ACC112 (cell line): ENCODE data around the gene SLC12A1.
"Not testable (repeated sequence)": the region's sequence is repeated elsewhere in the genome, so short reads cannot be mapped to it uniquely, and the experiment has no call there.

Experiments
- H2AFZ ChIP-seq: fragments of 200-600 bp; sonication (generic); one replicate; pipeline ENCODE4 v1.6.0; 2017; ENCODE audit warnings: antibody characterized with exemption, low read length; ENCODE audit not compliant: unreplicated experiment
- H3K27ac ChIP-seq: fragments of 200-600 bp; sonication (generic); 2 replicates; pipeline ENCODE4 v1.5.1; 2014; ENCODE audit warnings: low read depth, mild to moderate bottlenecking, antibody characterized with exemption, low read length, moderate library complexity
- H3K27me3 ChIP-seq: fragments of 200-600 bp; sonication (generic); 2 replicates; pipeline ENCODE4 v1.6.1; 2014; ENCODE audit warnings: mild to moderate bottlenecking, antibody characterized with exemption, low read length, moderate library complexity, mixed read lengths; ENCODE audit not compliant: insufficient read depth
- H3K36me3 ChIP-seq: fragments of 200-600 bp; sonication (generic); 2 replicates; pipeline ENCODE4 v1.6.1; 2016; ENCODE audit warnings: mild to moderate bottlenecking, antibody characterized with exemption, low read length, moderate library complexity, mixed read lengths; ENCODE audit not compliant: insufficient read depth
- H3K4me1 ChIP-seq: fragments of 200-600 bp; sonication (generic); one replicate; pipeline ENCODE4 v1.6.1; 2016; ENCODE audit warnings: low read length, mixed read lengths; ENCODE audit not compliant: insufficient read depth, unreplicated experiment, control insufficient read depth
- H3K4me3 ChIP-seq: fragments of 200-600 bp; sonication (generic); 2 replicates; pipeline ENCODE4 v1.5.1; 2014; ENCODE audit warnings: mild to moderate bottlenecking, low read depth, low read length
- H3K79me2 ChIP-seq: fragments of 200-600 bp; sonication (generic); one replicate; pipeline ENCODE4 v1.6.0; 2016; ENCODE audit warnings: low read length; ENCODE audit not compliant: control insufficient read depth, unreplicated experiment, insufficient read depth

The SLC12A1 gene

GRCh38 chr15:48326180-48326579 lies 120.1 kb downstream of the SLC12A1 start:
- not testable (repeated sequence) for H2AFZ ChIP-seq, H3K4me1 ChIP-seq, H3K27ac ChIP-seq, H3K4me3 ChIP-seq, H3K27me3 ChIP-seq, H3K36me3 ChIP-seq
- H3K79me2 ChIP-seq = peaks cover 14% of the 10 kb centered on the region

DNA sequence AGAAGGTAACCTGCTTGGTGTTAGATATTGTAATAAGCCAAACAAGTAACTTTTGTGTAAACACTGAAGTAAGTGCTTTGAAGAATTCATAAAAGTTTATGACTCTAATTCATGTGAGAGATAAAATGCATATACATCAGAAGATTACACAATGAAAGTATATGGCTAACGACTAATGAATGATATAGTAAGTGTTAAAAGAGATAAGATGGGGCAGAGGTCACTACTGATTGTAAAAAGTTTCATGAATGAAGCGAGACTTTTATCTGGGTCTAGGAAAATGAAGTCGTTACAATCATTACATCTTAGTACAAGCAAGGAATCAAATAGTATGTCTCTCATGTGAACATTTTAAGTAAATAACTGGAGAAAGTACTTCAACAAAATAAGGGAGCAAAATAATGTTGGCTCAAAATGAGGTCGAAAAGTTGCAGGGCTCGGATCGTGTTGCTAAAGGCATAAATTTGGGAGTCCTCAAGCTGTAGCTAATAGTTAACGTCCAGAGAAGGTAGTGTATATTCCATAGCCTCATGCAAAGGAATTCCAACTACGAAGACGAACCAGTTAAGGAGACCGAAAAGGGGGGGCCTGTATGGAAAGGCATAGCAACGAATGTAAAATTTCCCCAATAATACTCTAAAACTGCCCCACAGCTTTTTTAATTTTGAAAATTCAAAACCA lies 124.1 kb downstream of the SLC12A1 start:
- H3K27me3 ChIP-seq = no peaks in the 10 kb centered on the region
- peaks cover 13% of the 10 kb centered on the region for H3K4me1 ChIP-seq
- H3K4me3 ChIP-seq = peak overlapping the region; percentile 92
- H3K79me2 ChIP-seq = peaks cover 30% of the 10 kb centered on the region
- H3K27ac ChIP-seq = peak overlapping the region; percentile 95
- H3K36me3 ChIP-seq = peaks cover 8% of the 10 kb centered on the region; the same call in 1 of the 2 replicates
- H2AFZ ChIP-seq = peak overlapping the region; percentile 84

DNA sequence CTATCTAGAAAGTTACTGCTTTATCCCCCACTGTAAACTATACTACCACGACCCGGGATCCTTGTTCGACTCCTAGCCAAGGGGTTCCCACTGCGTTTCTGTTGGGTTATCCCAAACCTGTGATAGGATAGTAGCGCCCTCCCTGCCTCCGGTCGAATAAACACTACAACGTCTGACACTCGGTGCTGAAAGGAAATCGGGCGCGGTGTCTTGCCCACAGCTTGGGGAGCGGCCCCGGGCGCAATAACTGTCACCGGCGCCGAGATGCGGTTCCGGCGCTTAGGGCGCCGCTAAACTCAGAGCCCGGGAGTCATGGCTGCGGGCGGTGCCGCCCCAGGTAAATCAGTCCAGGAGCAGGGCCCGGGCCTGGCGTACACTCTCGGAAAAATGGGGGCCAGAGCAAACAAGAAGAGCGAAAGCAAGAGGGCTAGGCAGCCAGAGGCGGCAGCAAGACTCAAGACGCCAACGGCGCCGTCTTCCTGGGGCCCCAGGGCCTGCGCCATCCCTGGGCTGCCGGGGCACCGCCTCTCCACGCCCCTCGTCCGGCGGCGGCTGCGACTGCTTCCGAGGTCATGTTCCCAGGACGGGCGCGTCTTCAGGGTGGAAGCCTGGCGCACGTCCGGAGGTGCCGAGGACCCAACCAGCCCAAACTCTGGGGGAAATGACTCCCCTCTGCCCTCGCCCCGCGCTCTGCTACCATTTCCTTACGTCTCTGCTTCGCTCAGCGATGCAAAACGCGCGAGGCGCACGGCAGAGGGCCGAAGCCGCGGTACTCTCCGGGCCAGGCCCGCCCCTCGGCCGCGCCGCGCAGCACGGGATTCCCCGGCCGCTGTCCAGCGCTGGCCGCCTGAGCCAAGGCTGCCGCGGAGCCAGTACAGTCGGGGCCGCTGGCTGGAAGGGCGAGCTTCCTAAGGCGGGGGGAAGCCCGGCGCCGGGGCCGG lies 125.0 kb downstream of the SLC12A1 start, which contains the start of gene DUT:
Gene DUT (plus strand): TSS at position 575 of the 941 bp plus-strand sequence. CDS start 87 bp downstream, at position 662.
- peaks cover 14% of the 10 kb centered on the region for H3K36me3 ChIP-seq
- peak within 1 kb of the TSS; percentile 84 for H2AFZ ChIP-seq
- H3K79me2 ChIP-seq = peaks cover 30% of the 10 kb centered on the region
- H3K4me3 ChIP-seq = peak within 1 kb of the TSS; percentile 92
- H3K27me3 ChIP-seq = no peaks in the 10 kb centered on the region
- peak within 1 kb of the TSS; percentile 95 for H3K27ac ChIP-seq
- peaks cover 13% of the 10 kb centered on the region for H3K4me1 ChIP-seq

- no peaks in the 10 kb centered on the region for H3K27me3 ChIP-seq
- H3K4me3 ChIP-seq = peak overlapping the region; percentile 92
- peaks cover 32% of the 10 kb centered on the region for H3K79me2 ChIP-seq
- peaks cover 20% of the 10 kb centered on the region for H3K36me3 ChIP-seq
- peak overlapping the region; percentile 84 for H2AFZ ChIP-seq
- peak overlapping the region; percentile 95 for H3K27ac ChIP-seq
- H3K4me1 ChIP-seq = peaks cover 13% of the 10 kb centered on the region
Measured at GRCh38 chr15:48331796-48332641, 125.9 kb downstream of the SLC12A1 start.

DNA sequence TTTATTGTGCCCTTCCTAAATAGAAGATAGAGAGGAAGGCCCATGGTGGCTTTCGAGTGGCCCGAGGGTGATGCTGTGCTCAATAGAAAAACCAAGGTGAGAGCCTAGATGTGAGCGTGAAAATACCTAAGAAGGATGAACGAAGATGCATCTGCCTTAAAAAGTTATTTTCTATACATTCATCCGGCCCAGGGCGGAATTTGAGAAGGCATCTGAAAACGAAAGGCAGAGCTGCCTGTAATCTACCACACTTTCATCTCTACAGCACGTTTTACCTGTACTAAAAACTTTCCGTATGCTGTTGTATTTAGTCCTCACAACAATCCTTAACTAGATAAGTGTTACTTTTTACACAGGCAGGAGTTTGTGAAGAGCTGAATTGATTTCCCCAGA lies 126.5 kb downstream of the SLC12A1 start:
- Histone ChIP-seq H3K79me2 (peaks cover 32% of the 10 kb centered on the region), H3K27ac (no peak overlapping the region; the same call in 1 of the 2 replicates), H3K36me3 (peaks cover 25% of the 10 kb centered on the region), H3K4me3 (peak overlapping the region; percentile 92), H3K27me3 (no peaks in the 10 kb centered on the region), H3K4me1 (peaks cover 13% of the 10 kb centered on the region), H2AFZ (peak overlapping the region; percentile 84)

GRCh38 chr15:48333540-48333939 lies 127.4 kb downstream of the SLC12A1 start:
- peaks cover 31% of the 10 kb centered on the region for H3K36me3 ChIP-seq
- no peak overlapping the region for H3K27ac ChIP-seq
- no peak overlapping the region for H2AFZ ChIP-seq
- peaks cover 32% of the 10 kb centered on the region for H3K79me2 ChIP-seq
- no peaks in the 10 kb centered on the region for H3K27me3 ChIP-seq
- peak overlapping the region; percentile 92 for H3K4me3 ChIP-seq
- peaks cover 13% of the 10 kb centered on the region for H3K4me1 ChIP-seq

- no peak overlapping the region for H3K4me3 ChIP-seq
- peaks cover 31% of the 10 kb centered on the region for H3K36me3 ChIP-seq
Measured at GRCh38 chr15:48334260-48334659, 128.2 kb downstream of the SLC12A1 start.

GRCh38 chr15:48336940-48337339 lies 130.8 kb downstream of the SLC12A1 start:
- H3K36me3 ChIP-seq = peaks cover 50% of the 10 kb centered on the region
- no peak overlapping the region for H3K4me3 ChIP-seq
- H3K4me1 ChIP-seq = peaks cover 13% of the 10 kb centered on the region
- H2AFZ ChIP-seq = no peak overlapping the region
- peaks cover 18% of the 10 kb centered on the region for H3K79me2 ChIP-seq
- no peak overlapping the region for H3K27ac ChIP-seq
- H3K27me3 ChIP-seq = no peaks in the 10 kb centered on the region

More at GRCh38 chr15:48334260-48334659, 128.2 kb downstream of the SLC12A1 start:
- Histone ChIP-seq H3K4me1 (peaks cover 13% of the 10 kb centered on the region), H2AFZ (no peak overlapping the region), H3K27ac (no peak overlapping the region), H3K27me3 (no peaks in the 10 kb centered on the region), H3K79me2 (peaks cover 31% of the 10 kb centered on the region)

- Histone ChIP-seq H3K4me1 (peaks cover 13% of the 10 kb centered on the region), H3K27ac (no peak overlapping the region), H3K27me3 (no peaks in the 10 kb centered on the region), H3K36me3 (peaks cover 56% of the 10 kb centered on the region), H3K79me2 (peaks cover 12% of the 10 kb centered on the region), H3K4me3 (no peak overlapping the region), H2AFZ (no peak overlapping the region)
Measured at GRCh38 chr15:48337607-48338006, 131.5 kb downstream of the SLC12A1 start.

DNA sequence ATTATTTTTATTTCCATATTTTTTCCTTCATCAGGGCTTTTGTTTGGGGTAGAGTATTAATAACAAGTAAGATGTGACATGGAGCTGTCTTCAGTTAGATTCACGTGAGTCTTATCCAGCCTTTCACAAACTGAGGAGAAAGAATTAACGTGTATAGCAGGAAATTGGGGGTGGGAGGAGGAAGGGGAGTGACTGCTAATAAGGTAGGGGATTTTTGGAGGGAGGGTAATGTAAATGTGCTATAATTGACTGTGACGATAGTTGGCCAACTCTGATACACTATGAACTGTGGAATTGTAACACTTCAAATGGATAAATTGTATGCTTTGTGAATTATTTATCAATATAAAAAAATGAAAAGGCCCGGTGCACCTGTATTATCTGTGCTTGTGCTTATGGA lies 134.0 kb downstream of the SLC12A1 start:
- no peak overlapping the region for H2AFZ ChIP-seq
- H3K27me3 ChIP-seq = no peaks in the 10 kb centered on the region
- H3K4me3 ChIP-seq = no peak overlapping the region
- H3K4me1 ChIP-seq = no peaks in the 10 kb centered on the region
- H3K36me3 ChIP-seq = peaks cover 57% of the 10 kb centered on the region
- peaks cover 2% of the 10 kb centered on the region for H3K79me2 ChIP-seq
- no peak overlapping the region for H3K27ac ChIP-seq
